Neuronal stem cell (in vitro differentiated cells): ENCODE results near the gene KIAA0040.

Source experiments
- DNase-seq: peaks from one replicate; pipeline ENCODE4 v3.0.0-alpha.2; 2013; ENCODE audit warnings: low spot score
- H2AFZ ChIP-seq: one replicate; pipeline ENCODE4 v1.6.1; 2013; ENCODE audit warnings: mild to moderate bottlenecking, low read length, inconsistent platforms
- H2AK5ac ChIP-seq: 2 replicates; pipeline ENCODE4 v1.6.1; 2013; ENCODE audit warnings: low read depth, mild to moderate bottlenecking, inconsistent platforms, low read length, moderate library complexity, mixed read lengths
- H2BK120ac ChIP-seq: 2 replicates; pipeline ENCODE4 v1.6.1; 2013; ENCODE audit warnings: low read depth, mild to moderate bottlenecking, inconsistent platforms, low read length, moderate library complexity, mixed read lengths
- H2BK12ac ChIP-seq: one replicate; pipeline ENCODE4 v1.6.1; 2013; ENCODE audit warnings: low read length, inconsistent platforms
- H2BK15ac ChIP-seq: 2 replicates; pipeline ENCODE4 v1.6.1; 2013; ENCODE audit warnings: mild to moderate bottlenecking, low read length, inconsistent platforms, mixed read lengths
- H2BK5ac ChIP-seq: one replicate; pipeline ENCODE4 v1.6.1; 2013; ENCODE audit warnings: inconsistent platforms, mild to moderate bottlenecking, low read length, moderate library complexity
- H3K14ac ChIP-seq: one replicate; pipeline ENCODE4 v1.6.1; 2013; ENCODE audit warnings: low read length, inconsistent platforms
- H3K18ac ChIP-seq: 2 replicates; pipeline ENCODE4 v1.6.1; 2013; ENCODE audit warnings: low read length, inconsistent platforms
- H3K23ac ChIP-seq: 2 replicates; pipeline ENCODE4 v1.6.1; 2013; ENCODE audit warnings: low read depth, mild to moderate bottlenecking, mixed read lengths, low read length, inconsistent platforms; ENCODE audit not compliant: poor library complexity
- H3K27ac ChIP-seq: replicated peaks from 3 replicates; pipeline ENCODE4 v1.5.1; 2013; ENCODE audit warnings: low read length, inconsistent platforms
- H3K27me3 ChIP-seq, 3 experiments: 2 replicates each; pipeline ENCODE4 v1.6.1; 2013; ENCODE audit warnings: low read length in 3 of 3, mild to moderate bottlenecking in 2 of 3, inconsistent platforms in 1 of 3, low read depth in 1 of 3, mixed read lengths in 1 of 3, moderate library complexity in 1 of 3; ENCODE audit not compliant: control insufficient read depth in 3 of 3, insufficient read depth in 3 of 3
- H3K36me3 ChIP-seq, 2 donors: replicated peaks in 1 of 2; 2 replicates each; pipeline ENCODE4 v1.6.1; 2013; ENCODE audit warnings: low read length in 2 of 2; ENCODE audit not compliant: control insufficient read depth in 2 of 2, insufficient read depth in 2 of 2
- H3K4ac ChIP-seq: 2 replicates; pipeline ENCODE4 v1.6.1; 2013; ENCODE audit warnings: inconsistent platforms, mild to moderate bottlenecking, low read length, moderate library complexity
- H3K4me1 ChIP-seq, 2 donors: 1 replicate in 1 of 2; 2 replicates in 1 of 2; pipeline ENCODE4 v1.6.1; 2013; ENCODE audit warnings: low read length in 2 of 2, low read depth in 1 of 2; ENCODE audit not compliant: control insufficient read depth in 2 of 2, insufficient read depth in 1 of 2
- H3K4me2 ChIP-seq: one replicate; pipeline ENCODE4 v1.6.1; 2013; ENCODE audit warnings: mild to moderate bottlenecking, low read length, inconsistent platforms; ENCODE audit not compliant: insufficient read depth, poor library complexity, severe bottlenecking
- H3K4me3 ChIP-seq, 2 donors: 2 replicates each; pipeline ENCODE4 v1.5.1; 2013; ENCODE audit warnings: low read length in 2 of 2, mild to moderate bottlenecking in 2 of 2, inconsistent platforms in 1 of 2, moderate library complexity in 1 of 2
- H3K79me1 ChIP-seq: one replicate; pipeline ENCODE4 v1.6.1; 2013; ENCODE audit warnings: low read depth, mild to moderate bottlenecking, inconsistent platforms, low read length, moderate library complexity
- H3K9ac ChIP-seq: one replicate; pipeline ENCODE4 v1.6.1; 2013; ENCODE audit warnings: mild to moderate bottlenecking, low read depth, low read length, inconsistent platforms; ENCODE audit not compliant: poor library complexity
- H3K9me3 ChIP-seq, 2 donors: replicated peaks in 1 of 2; 2 replicates each; pipeline versions ENCODE3 to v1.6.1; 2013; ENCODE audit warnings: low read length in 2 of 2, mild to moderate bottlenecking in 2 of 2, inconsistent platforms in 1 of 2, low read depth in 1 of 2, mixed read lengths in 1 of 2, moderate library complexity in 1 of 2; ENCODE audit not compliant: control insufficient read depth in 2 of 2, insufficient read depth in 1 of 2
- H4K8ac ChIP-seq: one replicate; pipeline ENCODE4 v1.6.1; 2013; ENCODE audit warnings: low read depth, mild to moderate bottlenecking, inconsistent platforms, low read length, moderate library complexity
- H4K91ac ChIP-seq: one replicate; pipeline ENCODE4 v1.6.1; 2013; ENCODE audit warnings: low read length, low read depth, mild to moderate bottlenecking, inconsistent platforms; ENCODE audit not compliant: poor library complexity
- WGBS, 2 donors: extraction: QIAGEN DNeasy Blood & Tissue Kit; methylation state at CpG; one replicate each; pipeline ENCODE4 v1.1.7; 2013; ENCODE audit warnings: missing lambda C conversion rate in 2 of 2, mixed read lengths in 1 of 2; ENCODE audit not compliant: insufficient read length in 2 of 2, insufficient replicate concordance in 1 of 2; ENCODE audit errors: extremely low coverage in 2 of 2; 5-methylcytosine and 5-hydroxymethylcytosine counted together

The KIAA0040 gene

DNA sequence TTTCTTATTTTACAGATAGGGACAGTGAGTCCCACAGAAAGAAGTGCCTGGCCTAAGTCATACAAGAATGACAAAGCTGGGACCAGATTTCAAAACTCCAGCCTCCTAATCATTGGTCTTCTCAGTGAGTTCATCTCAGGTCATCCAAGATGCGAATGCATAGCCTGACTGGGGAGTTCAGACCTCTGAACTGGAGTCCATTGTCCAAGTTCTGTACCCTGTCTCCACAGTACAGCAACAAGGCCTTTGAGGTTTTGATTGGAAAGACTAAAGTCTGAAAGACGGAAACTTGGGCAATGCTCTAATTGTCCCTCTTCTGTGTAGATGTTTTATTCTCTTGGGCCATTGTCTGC, 63.0 kb downstream of the KIAA0040 start:
- Histone ChIP-seq H3K27ac (no peak overlapping the region), H3K79me1 (no peaks in the 10 kb centered on the region), H4K91ac (no peak overlapping the region), H2AFZ (peak overlapping the region; percentile 72), H3K4me1 (peaks cover 7% of the 10 kb centered on the region in 2 donors), H3K23ac (no peak overlapping the region), H2AK5ac (no peak overlapping the region), H3K27me3 (peaks cover 0 to 13% (median 0%) of the 10 kb centered on the region in 3 experiments), H2BK5ac (no peak overlapping the region), H3K14ac (no peak overlapping the region), H3K9ac (no peak overlapping the region), H2BK12ac (no peak overlapping the region), H4K8ac (no peak overlapping the region), H2BK15ac (no peak overlapping the region), H3K36me3 (no peaks in the 10 kb centered on the region), H3K4me2 (no peak overlapping the region), H2BK120ac (no peak overlapping the region), H3K4ac (no peak overlapping the region), H3K9me3 (no peaks in the 10 kb centered on the region), H3K18ac (no peak overlapping the region), H3K4me3 (no peak overlapping the region)
- no peak for DNase-seq
- WGBS, 2 donors: no CpG with 5 or more reads among the region's 2 CpGs

DNA sequence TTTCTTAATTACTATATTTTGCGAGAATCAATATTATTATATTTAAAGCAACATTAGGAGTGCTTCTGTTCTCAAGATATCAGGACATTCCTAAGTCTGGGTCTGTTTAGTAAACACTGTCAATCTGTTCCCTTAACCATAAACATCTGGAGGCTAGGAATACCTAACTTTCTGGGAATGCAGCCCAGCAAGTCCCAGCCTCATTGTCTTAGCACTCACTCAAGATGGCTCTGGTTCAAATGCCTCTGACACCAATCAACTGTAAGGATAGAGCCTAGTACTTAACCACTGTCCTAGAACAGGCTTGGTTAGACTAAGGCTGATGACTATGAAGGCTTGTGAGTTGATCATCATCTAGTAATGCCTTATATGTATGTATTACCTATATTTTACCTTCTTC, 63.4 kb downstream of the KIAA0040 start:
- Histone ChIP-seq H2BK120ac (no peak overlapping the region), H2BK5ac (no peak overlapping the region), H3K79me1 (no peaks in the 10 kb centered on the region), H2BK12ac (no peak overlapping the region), H2AFZ (peak overlapping the region; percentile 72), H2BK15ac (no peak overlapping the region), H3K4me1 (peaks cover 7% of the 10 kb centered on the region in 2 donors), H3K4ac (no peak overlapping the region), H3K9me3 (no peaks in the 10 kb centered on the region), H2AK5ac (no peak overlapping the region), H3K36me3 (no peaks in the 10 kb centered on the region), H3K27ac (no peak overlapping the region), H3K9ac (no peak overlapping the region), H3K23ac (no peak overlapping the region), H3K14ac (no peak overlapping the region), H4K8ac (no peak overlapping the region), H3K4me2 (no peak overlapping the region), H4K91ac (no peak overlapping the region), H3K27me3 (peaks cover 0 to 13% (median 0%) of the 10 kb centered on the region in 3 experiments), H3K4me3 (no peak overlapping the region), H3K18ac (no peak overlapping the region)
- no CpG with 5 or more reads among the region's 1 CpG for WGBS, 2 donors
- no peak for DNase-seq

DNA sequence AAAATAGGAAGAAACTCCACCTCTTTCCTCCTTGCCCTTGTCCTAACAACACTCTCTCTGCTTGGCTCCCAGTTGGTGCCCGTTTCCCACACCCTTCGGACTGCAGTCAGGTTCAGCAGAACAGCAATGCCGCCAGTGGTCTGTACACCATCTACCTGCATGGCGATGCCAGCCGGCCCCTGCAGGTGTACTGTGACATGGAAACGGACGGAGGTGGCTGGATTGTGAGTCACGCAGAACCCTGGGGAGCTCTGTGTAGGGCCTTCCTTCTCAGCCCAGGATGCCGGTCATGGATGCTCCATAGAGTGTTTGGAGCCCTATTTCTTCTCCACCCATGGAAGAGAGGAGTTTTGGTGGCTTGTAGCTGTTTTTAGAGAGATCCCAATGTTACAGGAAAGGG, 64.1 kb downstream of the KIAA0040 start:
- H3K4me2 ChIP-seq: no peak overlapping the region
- H2BK5ac ChIP-seq: no peak overlapping the region
- H3K27me3 ChIP-seq: peaks cover 0 to 11% (median 0%) of the 10 kb centered on the region in 3 experiments
- H3K36me3 ChIP-seq: no peaks in the 10 kb centered on the region
- H3K79me1 ChIP-seq: no peaks in the 10 kb centered on the region
- no peaks in the 10 kb centered on the region for H3K9me3 ChIP-seq
- H4K8ac ChIP-seq: no peak overlapping the region
- no peak overlapping the region for H3K18ac ChIP-seq
- no peak overlapping the region for H3K4me3 ChIP-seq
- no peak overlapping the region for H2AFZ ChIP-seq
- no peak overlapping the region for H4K91ac ChIP-seq
- peaks cover 7% of the 10 kb centered on the region in 2 donors for H3K4me1 ChIP-seq
- H2BK120ac ChIP-seq: no peak overlapping the region
- no peak overlapping the region for H2AK5ac ChIP-seq
- DNase-seq: no peak
- no peak overlapping the region for H3K27ac ChIP-seq
- H2BK15ac ChIP-seq: no peak overlapping the region
- H3K9ac ChIP-seq: no peak overlapping the region
- WGBS, 2 donors: no CpG with 5 or more reads among the region's 9 CpGs
- no peak overlapping the region for H3K14ac ChIP-seq
- no peak overlapping the region for H2BK12ac ChIP-seq
- no peak overlapping the region for H3K23ac ChIP-seq
- H3K4ac ChIP-seq: no peak overlapping the region

DNA sequence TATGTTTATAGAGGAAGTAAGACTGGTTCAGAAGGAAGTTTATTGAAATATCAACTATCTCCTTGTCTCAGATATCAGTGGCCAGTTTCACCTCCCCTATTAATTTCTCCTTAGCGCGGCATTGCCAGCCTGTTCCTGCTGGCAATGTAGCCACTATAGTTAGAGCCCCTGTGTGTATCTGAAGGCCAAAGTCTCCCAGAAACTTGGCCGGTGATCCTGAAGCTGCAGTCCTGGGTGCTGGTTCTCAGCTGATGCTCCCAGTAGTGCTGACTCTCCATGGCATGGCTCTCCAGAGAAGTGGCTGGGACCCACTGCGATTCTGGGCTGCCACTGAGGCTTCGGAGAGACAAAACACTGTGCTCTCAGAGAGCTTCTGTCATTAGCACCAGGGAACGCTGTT, 65.0 kb downstream of the KIAA0040 start:
- Histone ChIP-seq H3K18ac (no peak overlapping the region), H3K79me1 (no peaks in the 10 kb centered on the region), H3K36me3 (no peaks in the 10 kb centered on the region), H3K4me3 (no peak overlapping the region), H3K14ac (no peak overlapping the region), H4K91ac (no peak overlapping the region), H3K4ac (no peak overlapping the region), H3K27ac (no peak overlapping the region), H2BK5ac (no peak overlapping the region), H4K8ac (no peak overlapping the region), H2BK120ac (no peak overlapping the region), H2AK5ac (no peak overlapping the region), H3K27me3 (peaks cover 0 to 10% (median 0%) of the 10 kb centered on the region in 3 experiments), H3K9ac (no peak overlapping the region), H3K9me3 (no peaks in the 10 kb centered on the region), H3K23ac (no peak overlapping the region), H3K4me1 (peaks cover 7% of the 10 kb centered on the region in 2 donors), H2BK15ac (no peak overlapping the region), H2AFZ (no peak overlapping the region), H3K4me2 (no peak overlapping the region), H2BK12ac (no peak overlapping the region)
- no CpG with 5 or more reads among the region's 6 CpGs for WGBS, 2 donors
- DNase-seq: no peak
